ENCODE results near the gene MSH5. TPM values are rescaled to one million over a fixed set of nuclear protein-coding genes. Genes with fewer than 3 reads are reported as not detected.

The MSH5 gene
- total RNA-seq, 1 experiment from 2014 or later, result 22.4 TPM

- Histone ChIP-seq H3K23ac (ENCODE audit: insufficient read length, low read depth, low read length) (no peak overlapping the region), H3T11ph (ENCODE audit: low read length) (no peak overlapping the region), H3K4ac (ENCODE audit: low read depth, low read length) (no peak overlapping the region), H2BK20ac (ENCODE audit: low read depth, low read length, poor library complexity, severe bottlenecking) (no peak overlapping the region), H3K56ac (ENCODE audit: insufficient read length, low read depth, low read length) (no peak overlapping the region), H3K4me1 (ENCODE audit: insufficient read depth, low read length) (no peaks in the 10 kb centered on the region), H2BK15ac (ENCODE audit: low read depth, low read length) (no peak overlapping the region), H3K23me2 (ENCODE audit: insufficient read length, low read depth, low read length, poor library complexity, severe bottlenecking) (no peaks in the 10 kb centered on the region), H2AK5ac (ENCODE audit: insufficient read length, low read length) (no peak overlapping the region), H3K9ac (ENCODE audit: extremely low read depth, insufficient read length, low read length) (no peak overlapping the region), H3K4me2 (ENCODE audit: insufficient read depth, insufficient read length, low read length) (no peak overlapping the region), H2BK120ac (ENCODE audit: low read depth, low read length, poor library complexity, severe bottlenecking) (no peak overlapping the region), H3K79me1 (ENCODE audit: insufficient read depth, low read depth, low read length, poor library complexity, severe bottlenecking) (no peaks in the 10 kb centered on the region), H3K14ac (ENCODE audit: insufficient read depth, low read length) (no peak overlapping the region), H2BK12ac (ENCODE audit: insufficient read length, low read depth, low read length) (no peak overlapping the region), H3K27me3 (ENCODE audit: insufficient read depth, low read length) (no peaks in the 10 kb centered on the region), H3K9me3 (ENCODE audit: control insufficient read depth, low read depth, low read length) (no peaks in the 10 kb centered on the region), H2BK5ac (ENCODE audit: insufficient read length, low read length) (no peak overlapping the region), H4K8ac (replicated peaks; ENCODE audit: insufficient read length, low read depth, low read length) (no peak overlapping the region), H3K79me2 (ENCODE audit: insufficient read depth, low read length) (no peaks in the 10 kb centered on the region), H2AFZ (ENCODE audit: low read length) (no peak overlapping the region), H4K20me1 (ENCODE audit: control insufficient read depth, insufficient read depth, insufficient read length) (no peaks in the 10 kb centered on the region), H3K18ac (ENCODE audit: insufficient read length, low read depth, low read length) (no peak overlapping the region), H3K27ac (ENCODE audit: insufficient read length, low read depth, low read length) (no peak overlapping the region), H4K5ac (ENCODE audit: insufficient read length, low read depth, low read length) (no peak overlapping the region), H4K91ac (ENCODE audit: insufficient read length, low read depth, low read length) (no peak overlapping the region)
- TF ChIP-seq, protein P1, sequence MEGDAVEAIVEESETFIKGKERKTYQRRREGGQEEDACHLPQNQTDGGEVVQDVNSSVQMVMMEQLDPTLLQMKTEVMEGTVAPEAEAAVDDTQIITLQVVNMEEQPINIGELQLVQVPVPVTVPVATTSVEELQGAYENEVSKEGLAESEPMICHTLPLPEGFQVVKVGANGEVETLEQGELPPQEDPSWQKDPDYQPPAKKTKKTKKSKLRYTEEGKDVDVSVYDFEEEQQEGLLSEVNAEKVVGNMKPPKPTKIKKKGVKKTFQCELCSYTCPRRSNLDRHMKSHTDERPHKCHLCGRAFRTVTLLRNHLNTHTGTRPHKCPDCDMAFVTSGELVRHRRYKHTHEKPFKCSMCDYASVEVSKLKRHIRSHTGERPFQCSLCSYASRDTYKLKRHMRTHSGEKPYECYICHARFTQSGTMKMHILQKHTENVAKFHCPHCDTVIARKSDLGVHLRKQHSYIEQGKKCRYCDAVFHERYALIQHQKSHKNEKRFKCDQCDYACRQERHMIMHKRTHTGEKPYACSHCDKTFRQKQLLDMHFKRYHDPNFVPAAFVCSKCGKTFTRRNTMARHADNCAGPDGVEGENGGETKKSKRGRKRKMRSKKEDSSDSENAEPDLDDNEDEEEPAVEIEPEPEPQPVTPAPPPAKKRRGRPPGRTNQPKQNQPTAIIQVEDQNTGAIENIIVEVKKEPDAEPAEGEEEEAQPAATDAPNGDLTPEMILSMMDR (conservative IDR thresholded peaks at IDR 0.05), result no peak
- DNase-seq, result no peak
- Mint-ChIP-seq H3K27ac (peak overlapping the region in 1 of 3 experiments; percentile 40; a peak in 2 of 7 replicates), H3K27me3 (ENCODE audit: low read depth) (no peaks in the 10 kb centered on the region), H3K4me1 (peaks cover 5 to 10% of the 10 kb centered on the region in 2 experiments; a peak in 3 of 4 replicates), H3K9me3 (no peaks in the 10 kb centered on the region), H3K36me3 (ENCODE audit: insufficient read depth in 1 of 3, low read depth in 3 of 3) (peaks cover 28 to 51% (median 35%) of the 10 kb centered on the region in 3 experiments; a peak in 6 of 7 replicates), H3K4me3 (no peak overlapping the region)
- no CpG with 5 or more reads among the region's 5 CpGs for WGBS (ENCODE audit: extremely low coverage, insufficient read length, low lambda C conversion rate)
Observed at GRCh38 chr6:31777667-31778050, 37.9 kb downstream of the MSH5 start.
